Subcutaneous adipose tissue (tissue), 4 donors: ENCODE results near the gene CERS6. TPM values are rescaled to one million over a fixed set of nuclear protein-coding genes. Genes with fewer than 3 reads are reported as not detected.

Experiments
- total RNA-seq, 4 donors: library from RNA; depleted of rRNA; stranded (reverse); fragments of >200 nt; gene quantifications; one replicate each; pipeline ENCODE4 v1.1.0, GENCODE V29; 2016
- TF ChIP-seq, protein P1 (sequence below): fragments of 450-650 bp; IDR thresholded peaks from one replicate; pipeline ENCODE4 v1.5.1; 2016; ENCODE audit warnings: low read depth, mild to moderate bottlenecking, control low read depth, antibody characterized with exemption, moderate library complexity

The CERS6 gene
- total RNA-seq, 4 donors from 2014 or later, result 51.7 to 77.1 (median 59.3) TPM

DNA sequence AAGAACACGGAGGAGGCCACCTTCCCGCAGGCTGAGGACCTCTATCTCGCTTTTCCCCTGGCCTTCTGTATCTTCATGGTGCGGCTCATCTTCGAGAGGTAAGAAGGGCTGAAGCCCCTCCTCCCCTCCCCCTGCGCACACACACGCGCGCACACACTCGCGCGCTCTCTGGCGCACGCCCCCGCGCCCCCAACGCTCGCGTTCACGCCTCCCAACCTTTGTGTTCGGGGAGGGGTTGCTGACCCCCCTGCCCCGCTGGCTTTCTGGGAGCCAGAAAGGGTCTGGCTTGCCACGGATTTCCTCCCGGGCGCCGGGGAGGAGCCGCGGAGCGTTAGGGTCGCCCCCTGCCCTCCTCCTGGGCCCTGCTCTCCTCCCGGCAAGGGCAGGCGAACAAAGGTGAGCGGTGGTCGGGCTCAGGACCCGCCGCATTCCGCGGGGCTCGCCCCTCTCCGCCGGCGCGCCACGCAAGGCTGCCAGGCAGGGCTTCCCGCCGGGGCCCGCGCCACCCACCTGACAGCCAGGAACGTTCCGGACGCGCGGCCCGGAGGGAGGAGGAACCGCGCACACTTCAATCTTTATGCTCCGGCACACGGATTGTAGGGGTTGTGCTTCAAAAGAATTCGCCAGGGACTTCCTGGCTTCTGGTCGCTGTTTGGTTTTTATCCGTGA, 583 bp downstream of the CERS6 start:
- TF ChIP-seq, protein P1, sequence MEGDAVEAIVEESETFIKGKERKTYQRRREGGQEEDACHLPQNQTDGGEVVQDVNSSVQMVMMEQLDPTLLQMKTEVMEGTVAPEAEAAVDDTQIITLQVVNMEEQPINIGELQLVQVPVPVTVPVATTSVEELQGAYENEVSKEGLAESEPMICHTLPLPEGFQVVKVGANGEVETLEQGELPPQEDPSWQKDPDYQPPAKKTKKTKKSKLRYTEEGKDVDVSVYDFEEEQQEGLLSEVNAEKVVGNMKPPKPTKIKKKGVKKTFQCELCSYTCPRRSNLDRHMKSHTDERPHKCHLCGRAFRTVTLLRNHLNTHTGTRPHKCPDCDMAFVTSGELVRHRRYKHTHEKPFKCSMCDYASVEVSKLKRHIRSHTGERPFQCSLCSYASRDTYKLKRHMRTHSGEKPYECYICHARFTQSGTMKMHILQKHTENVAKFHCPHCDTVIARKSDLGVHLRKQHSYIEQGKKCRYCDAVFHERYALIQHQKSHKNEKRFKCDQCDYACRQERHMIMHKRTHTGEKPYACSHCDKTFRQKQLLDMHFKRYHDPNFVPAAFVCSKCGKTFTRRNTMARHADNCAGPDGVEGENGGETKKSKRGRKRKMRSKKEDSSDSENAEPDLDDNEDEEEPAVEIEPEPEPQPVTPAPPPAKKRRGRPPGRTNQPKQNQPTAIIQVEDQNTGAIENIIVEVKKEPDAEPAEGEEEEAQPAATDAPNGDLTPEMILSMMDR, result no peak

DNA sequence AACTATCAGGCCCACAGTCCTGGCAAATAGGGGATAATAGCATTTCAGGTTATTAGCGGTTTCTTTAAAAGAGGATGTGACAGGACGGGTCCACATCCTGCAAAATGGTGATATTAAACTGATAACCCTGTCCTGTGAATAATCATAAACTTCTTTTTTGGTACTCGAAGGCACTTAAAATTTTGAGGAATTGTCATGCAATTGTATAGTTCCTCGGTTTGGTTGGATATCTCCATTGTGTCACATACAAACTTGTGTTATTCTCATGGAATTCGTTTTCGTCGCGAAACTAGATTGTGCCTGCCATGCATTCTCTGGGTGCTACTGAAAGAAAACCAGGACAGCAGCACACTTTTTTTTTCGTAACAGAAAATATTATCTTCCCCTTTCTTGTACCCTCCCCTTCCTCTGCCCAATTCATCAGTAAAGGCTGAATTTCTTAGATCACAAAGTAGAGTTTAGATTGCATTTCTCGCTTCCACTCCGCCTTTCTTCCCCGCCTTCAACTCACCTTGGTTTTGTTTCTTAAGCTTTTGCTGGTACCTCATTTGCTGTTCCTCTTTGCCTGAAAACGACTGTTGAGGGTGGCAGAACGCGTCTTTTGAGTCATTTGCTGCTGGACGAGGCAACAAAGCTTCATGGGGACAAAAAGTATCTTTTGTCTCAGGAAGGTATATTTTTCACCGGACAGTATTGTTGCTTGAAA, 1.3 kb downstream of the CERS6 start:
- TF ChIP-seq, protein P1, result no peak

DNA sequence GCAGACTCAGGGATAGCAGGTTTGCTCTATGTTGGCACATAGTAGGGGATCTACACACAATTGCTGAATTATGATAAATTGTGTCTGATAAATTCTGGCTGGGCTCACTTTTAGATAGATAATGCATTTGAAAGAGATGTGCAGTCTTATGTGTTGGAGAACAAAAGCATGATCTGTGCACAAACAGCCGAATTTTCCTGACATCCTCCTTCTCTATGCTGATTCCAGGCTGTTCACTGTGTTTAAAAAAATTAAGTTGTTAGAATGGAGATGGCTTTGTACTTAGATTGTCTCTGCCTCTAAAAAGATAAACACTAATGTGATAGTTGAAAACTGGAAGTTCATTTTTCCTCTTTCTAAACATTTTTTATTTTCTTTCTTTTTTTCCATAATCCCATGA, 2.1 kb downstream of the CERS6 start:
- TF ChIP-seq, protein P1, result no peak

DNA sequence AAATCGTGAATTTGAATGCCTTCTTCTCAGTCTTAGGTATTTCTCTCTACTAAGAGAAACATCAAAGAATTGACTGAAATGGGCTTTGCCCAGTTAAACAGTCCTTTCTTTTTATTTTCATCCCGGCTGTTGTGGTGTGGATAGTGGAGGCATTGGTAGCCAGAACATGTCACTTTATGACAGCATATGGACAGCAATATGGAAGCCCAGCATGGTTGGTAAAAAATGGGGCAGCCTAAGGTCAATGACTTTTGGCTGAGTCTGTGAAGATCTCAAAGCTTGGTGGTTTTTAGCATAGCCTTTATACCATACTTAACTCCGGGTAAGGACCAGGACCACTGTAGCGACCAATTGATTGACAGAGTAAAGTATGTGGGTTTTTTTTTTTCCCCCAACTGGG, 3.2 kb downstream of the CERS6 start:
- TF ChIP-seq, protein P1, result no peak

DNA sequence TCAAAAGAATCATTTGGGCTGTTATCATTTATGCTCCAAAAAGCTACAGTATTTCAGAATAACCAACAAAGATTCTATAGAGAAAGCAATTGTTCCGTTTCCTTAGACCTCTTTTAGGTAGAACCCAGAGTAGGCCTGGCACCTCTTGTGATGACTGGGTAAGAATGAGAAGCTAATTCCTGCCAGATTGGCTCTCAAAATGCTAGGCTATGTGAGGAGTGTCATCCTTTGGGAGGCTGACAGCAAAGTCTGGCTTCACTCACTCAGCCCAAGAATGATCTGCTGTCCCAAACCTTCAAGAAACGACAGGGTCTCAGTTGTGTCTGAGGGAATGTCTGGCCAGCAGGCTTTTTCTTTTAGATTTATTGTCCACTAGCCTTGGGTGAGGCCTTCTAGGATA, 4.5 kb downstream of the CERS6 start:
- TF ChIP-seq, protein P1, result no peak

DNA sequence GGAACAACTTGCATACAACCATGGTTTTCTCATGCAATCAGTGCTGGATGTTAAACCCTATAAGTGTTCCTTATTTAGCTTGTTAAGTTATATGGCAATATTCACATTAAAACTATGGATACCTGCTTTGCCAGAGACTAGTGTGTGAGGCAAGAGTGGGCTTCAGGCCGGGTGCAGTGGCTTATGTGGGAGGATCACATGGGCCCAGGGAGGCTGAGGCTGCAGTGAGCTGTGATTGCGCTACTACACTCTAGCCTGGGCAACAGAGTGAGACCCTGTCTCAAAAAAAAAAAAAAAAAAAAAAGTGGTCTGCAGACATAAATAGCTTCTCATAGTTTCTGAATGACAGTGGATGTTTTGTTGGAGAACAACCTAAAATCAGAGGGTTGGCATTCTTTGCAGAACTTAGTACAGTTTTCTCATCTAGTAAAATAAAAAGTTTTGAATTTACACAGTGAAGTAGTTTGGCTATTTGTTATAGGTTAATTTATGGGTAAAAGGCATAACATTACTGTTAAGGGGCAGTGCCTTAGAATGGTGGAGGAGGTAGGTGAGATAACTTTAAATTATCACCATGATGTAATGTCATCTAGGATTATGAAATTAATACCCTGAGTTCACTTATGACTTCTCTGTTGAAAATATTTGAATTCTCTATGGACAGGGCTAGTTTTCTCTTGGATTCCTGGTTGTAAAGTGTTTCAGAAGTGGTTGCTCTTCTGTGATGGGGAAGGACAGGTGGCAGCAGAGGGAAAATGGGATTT, 5.3 kb downstream of the CERS6 start:
- TF ChIP-seq, protein P1, result no peak

DNA sequence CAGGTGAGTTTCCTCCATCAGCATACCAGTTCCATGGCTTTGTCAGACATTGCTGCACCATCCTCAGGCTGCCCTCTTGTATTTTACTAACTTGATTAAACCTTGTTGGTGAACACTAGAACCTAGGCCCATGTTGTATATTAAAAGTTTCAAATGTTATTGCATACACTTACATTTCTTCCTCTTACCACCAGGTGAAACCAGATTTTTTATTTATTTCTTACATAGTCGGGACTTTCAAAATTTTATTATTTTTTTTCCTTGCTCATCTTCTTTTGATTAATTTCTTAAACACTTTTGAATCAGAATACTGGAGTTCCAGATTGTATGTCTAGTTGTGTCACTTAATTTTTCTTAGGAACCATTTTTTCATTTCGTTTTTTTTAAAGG, 5.9 kb downstream of the CERS6 start:
- TF ChIP-seq, protein P1, result no peak
